ENCODE data around the gene LTBP4.
"Not testable (repeated sequence)": the region's sequence is repeated elsewhere in the genome, so short reads cannot be mapped to it uniquely, and the experiment has no call there.

The LTBP4 gene, protein sequence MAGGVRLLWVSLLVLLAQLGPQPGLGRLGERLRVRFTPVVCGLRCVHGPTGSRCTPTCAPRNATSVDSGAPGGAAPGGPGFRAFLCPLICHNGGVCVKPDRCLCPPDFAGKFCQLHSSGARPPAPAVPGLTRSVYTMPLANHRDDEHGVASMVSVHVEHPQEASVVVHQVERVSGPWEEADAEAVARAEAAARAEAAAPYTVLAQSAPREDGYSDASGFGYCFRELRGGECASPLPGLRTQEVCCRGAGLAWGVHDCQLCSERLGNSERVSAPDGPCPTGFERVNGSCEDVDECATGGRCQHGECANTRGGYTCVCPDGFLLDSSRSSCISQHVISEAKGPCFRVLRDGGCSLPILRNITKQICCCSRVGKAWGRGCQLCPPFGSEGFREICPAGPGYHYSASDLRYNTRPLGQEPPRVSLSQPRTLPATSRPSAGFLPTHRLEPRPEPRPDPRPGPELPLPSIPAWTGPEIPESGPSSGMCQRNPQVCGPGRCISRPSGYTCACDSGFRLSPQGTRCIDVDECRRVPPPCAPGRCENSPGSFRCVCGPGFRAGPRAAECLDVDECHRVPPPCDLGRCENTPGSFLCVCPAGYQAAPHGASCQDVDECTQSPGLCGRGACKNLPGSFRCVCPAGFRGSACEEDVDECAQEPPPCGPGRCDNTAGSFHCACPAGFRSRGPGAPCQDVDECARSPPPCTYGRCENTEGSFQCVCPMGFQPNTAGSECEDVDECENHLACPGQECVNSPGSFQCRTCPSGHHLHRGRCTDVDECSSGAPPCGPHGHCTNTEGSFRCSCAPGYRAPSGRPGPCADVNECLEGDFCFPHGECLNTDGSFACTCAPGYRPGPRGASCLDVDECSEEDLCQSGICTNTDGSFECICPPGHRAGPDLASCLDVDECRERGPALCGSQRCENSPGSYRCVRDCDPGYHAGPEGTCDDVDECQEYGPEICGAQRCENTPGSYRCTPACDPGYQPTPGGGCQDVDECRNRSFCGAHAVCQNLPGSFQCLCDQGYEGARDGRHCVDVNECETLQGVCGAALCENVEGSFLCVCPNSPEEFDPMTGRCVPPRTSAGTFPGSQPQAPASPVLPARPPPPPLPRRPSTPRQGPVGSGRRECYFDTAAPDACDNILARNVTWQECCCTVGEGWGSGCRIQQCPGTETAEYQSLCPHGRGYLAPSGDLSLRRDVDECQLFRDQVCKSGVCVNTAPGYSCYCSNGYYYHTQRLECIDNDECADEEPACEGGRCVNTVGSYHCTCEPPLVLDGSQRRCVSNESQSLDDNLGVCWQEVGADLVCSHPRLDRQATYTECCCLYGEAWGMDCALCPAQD (N-terminal part only)

GRCh38 chr19:40601134-40601974 lies at the start of gene LTBP4:
TSS of gene LTBP4 (plus strand) at chr19:40601369. CDS start at chr19:40601388, 19 bp downstream.
- H3K4me3 ChIP-seq (ENCODE audit: low read depth, low read length): peak within 1 kb of the TSS; percentile 58
- DNase-seq (ENCODE audit: low read depth): no peak

DNA sequence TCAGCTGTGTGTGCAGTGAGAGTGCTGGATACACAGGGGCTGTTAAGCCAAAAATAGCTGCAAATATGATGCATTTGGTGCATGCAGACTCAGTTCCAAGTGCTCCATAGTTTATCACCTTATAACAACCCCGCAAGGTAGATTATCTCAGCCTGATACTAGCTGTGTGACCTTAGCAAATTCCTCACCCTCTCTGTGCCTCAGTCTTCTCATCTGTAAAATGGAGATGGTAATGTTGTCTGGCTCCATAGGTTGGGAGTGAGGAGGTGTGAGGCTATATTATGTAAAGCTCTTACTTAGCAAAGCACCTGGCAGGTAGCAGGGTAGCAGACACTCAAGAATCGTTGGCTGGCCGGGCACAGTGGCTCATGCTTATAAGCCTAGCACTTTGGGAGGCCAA lies 48.3 kb upstream of the LTBP4 start:
- DNase-seq (ENCODE audit: low read depth): no peak
- no peak overlapping the region for H3K4me3 ChIP-seq (ENCODE audit: low read depth, low read length)

DNA sequence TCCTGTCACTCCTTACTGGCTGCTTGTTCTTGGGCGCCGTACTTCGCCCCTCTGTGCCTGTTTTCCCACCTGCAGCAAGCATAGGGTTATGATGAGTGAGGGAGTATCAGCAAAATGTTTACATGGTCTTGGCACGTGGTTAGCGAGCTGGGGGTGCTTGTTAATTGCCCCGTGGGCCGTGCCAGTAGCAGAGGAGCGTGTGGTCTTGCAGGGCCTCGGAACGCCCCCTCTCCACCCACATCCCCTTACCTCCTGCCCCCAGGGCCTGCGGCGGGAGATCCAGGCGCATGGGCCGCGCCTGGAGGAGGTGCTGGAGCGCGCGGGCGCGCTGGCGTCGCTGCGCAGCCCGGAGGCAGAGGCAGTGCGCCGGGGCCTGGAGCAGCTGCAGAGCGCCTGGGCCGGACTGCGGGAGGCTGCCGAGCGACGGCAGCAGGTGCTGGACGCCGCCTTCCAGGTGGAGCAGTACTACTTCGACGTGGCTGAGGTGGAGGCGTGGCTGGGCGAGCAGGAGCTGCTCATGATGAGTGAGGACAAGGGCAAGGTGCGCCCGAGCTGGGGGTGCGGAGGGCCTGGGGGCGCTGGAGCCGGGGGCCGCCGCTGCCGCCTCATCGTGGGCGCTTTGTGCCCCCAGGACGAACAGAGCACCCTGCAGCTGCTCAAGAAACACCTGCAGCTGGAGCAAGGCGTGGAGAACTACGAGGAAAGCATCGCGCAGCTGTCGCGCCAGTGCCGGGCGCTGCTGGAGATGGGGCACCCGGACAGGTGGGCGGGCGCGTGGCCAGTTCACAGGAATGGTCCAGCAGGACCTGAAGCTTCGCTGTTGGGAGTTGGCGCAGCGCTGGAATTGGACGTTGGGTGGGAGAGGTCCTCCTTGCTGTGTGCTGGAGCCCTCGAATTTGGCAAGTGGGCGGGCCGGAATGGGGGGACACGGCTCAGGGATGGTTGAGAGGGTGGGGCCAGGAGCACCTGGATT lies 47.0 kb upstream of the LTBP4 start:
- no peak for DNase-seq (ENCODE audit: low read depth)
- no peak overlapping the region for H3K4me3 ChIP-seq (ENCODE audit: low read depth, low read length)

DNA sequence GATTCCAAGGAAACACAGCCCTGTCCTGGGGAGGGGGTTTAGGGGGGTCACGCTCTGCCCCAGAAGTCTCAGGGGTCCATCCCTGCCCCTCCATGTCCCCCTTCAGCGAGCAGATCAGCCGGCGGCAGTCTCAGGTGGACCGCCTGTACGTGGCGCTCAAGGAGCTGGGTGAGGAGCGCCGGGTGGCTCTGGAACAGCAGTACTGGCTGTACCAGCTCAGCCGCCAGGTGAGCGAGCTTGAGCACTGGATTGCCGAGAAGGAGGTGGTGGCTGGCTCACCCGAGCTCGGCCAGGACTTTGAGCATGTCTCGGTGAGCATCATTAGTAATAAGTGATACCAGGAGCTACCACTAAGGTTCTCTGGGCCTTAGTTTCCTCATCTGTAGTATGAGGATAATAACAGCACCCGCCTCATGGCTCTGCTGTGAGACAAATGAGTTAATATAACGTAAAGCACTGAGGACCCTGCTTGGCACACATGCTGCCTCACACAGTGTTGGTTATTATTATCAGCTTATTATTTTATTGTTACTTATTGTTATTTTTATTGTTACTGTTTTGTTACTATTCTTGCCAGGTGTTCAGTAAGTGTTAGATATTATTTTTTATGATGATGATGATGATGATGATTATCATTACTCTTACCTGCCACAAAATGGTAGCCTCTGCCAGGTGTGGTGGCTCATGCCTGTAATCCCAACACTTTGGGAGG lies 45.0 kb upstream of the LTBP4 start:
- no peak overlapping the region for H3K4me3 ChIP-seq (ENCODE audit: low read depth, low read length)
- DNase-seq (ENCODE audit: low read depth): no peak

DNA sequence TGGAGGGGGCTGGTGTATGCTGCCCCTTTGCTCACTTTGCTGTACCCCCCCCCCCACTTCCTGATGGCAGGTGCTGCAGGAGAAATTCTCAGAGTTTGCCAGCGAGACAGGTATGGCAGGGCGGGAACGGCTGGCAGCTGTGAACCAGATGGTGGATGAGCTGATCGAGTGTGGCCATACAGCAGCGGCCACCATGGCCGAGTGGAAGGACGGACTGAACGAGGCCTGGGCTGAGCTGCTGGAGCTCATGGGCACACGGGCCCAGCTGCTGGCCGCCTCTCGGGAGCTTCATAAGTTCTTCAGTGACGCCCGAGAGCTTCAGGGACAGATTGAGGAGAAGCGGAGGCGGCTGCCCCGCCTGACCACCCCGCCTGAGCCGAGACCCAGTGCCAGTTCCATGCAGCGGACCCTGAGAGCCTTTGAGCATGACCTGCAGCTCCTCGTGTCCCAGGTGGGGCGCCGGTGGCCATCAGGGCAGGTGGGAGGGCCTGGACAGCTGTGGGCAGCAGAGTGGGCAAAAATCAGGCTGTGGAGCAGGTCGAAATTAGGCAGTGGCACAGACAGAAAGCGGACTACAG lies 44.1 kb upstream of the LTBP4 start:
- DNase-seq (ENCODE audit: low read depth): no peak
- no peak overlapping the region for H3K4me3 ChIP-seq (ENCODE audit: low read depth, low read length)

DNA sequence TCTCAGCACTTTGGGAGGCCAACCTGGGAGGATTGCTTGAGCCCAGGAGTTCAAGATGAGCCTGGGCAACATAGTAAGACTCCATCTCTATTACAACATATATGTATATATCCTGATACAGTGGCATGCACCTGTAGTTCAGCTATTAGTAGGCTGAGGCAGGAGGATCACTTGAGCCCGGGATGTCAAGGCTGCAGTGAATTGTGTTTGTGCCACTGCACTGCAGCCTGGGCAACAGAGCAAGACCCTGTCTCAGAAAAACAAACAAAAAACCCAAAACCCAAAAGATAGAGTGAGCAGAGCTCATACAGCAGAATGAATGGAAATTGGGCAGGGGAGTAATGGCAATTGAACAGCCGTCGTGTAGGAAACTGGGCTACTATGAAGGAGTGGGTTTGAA lies 41.8 kb upstream of the LTBP4 start:
- DNase-seq (ENCODE audit: low read depth): no peak
- H3K4me3 ChIP-seq (ENCODE audit: low read depth, low read length): no peak overlapping the region

- DNase-seq (ENCODE audit: low read depth): no peak
- H3K4me3 ChIP-seq (ENCODE audit: low read depth, low read length): no peak overlapping the region
Measured at GRCh38 chr19:40560092-40560507, 41.1 kb upstream of the LTBP4 start.

DNA sequence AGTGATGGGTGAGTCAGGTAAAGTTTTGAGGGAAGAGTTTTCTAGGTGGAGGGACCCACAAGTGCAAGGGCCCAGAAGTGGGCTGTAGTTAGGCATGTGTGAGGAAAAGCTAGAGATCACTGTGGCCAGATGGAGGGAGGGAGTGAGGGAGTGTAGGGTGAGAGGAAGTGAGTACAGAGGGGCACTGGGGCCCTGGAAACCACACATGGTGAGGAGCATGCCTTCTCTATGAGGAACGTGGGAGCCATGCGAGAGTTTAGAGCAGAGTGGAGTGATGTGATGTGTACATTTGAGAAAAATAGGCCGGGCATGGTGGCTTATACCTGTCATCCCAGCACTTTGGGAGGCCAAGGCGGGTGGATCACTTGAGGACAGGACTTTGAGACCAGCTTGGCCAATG lies 39.2 kb upstream of the LTBP4 start:
- DNase-seq (ENCODE audit: low read depth): no peak

GRCh38 chr19:40564535-40564934 lies 36.6 kb upstream of the LTBP4 start:
- H3K4me3 ChIP-seq (ENCODE audit: low read depth, low read length); DNase-seq (ENCODE audit: low read depth): not testable (repeated sequence)

More for the DNA sequence above, 39.2 kb upstream of the LTBP4 start:
- no peak overlapping the region for H3K4me3 ChIP-seq (ENCODE audit: low read depth, low read length)

DNA sequence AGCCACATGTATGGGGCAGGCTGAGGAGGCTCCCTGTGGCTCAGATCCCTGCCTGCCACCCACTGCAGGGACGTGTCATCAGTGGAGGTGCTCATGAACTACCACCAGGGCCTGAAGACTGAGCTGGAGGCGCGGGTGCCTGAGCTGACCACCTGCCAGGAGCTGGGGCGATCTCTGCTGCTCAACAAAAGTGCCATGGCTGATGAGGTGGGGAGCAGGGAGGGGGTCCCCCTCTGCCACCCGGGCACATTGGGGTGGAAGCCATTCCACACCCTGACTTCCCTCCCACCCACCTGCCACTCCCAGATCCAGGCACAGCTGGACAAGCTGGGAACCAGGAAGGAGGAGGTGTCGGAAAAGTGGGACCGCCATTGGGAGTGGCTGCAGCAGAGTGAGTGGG lies 35.8 kb upstream of the LTBP4 start:
- H3K4me3 ChIP-seq (ENCODE audit: low read depth, low read length): no peak overlapping the region
- no peak for DNase-seq (ENCODE audit: low read depth)

DNA sequence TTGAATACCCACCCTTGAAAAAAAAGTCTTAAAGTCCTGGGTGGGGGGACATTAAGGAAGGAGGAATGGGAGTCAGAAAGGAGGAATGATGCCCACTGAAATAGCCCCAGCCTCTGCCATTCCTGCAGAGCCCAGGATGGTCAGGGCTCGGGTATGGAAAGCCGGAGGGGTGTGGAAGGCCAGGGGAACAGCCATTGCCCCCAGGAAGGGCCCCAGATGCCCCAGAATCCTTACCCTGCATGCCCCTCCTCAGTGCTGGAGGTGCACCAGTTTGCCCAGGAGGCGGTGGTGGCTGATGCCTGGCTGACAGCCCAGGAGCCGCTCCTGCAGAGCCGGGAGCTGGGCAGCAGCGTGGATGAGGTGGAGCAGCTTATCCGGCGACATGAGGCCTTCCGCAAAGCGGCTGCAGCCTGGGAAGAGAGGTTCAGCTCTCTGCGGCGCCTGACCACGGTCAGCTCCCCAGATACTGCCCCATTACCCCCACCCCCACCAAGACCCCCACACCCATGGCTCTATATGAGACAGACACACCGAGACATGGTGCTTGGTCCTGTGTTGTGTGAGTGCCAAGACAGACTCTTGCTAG lies 35.2 kb upstream of the LTBP4 start:
- DNase-seq (ENCODE audit: low read depth): no peak
- H3K4me3 ChIP-seq (ENCODE audit: low read depth, low read length): no peak overlapping the region

DNA sequence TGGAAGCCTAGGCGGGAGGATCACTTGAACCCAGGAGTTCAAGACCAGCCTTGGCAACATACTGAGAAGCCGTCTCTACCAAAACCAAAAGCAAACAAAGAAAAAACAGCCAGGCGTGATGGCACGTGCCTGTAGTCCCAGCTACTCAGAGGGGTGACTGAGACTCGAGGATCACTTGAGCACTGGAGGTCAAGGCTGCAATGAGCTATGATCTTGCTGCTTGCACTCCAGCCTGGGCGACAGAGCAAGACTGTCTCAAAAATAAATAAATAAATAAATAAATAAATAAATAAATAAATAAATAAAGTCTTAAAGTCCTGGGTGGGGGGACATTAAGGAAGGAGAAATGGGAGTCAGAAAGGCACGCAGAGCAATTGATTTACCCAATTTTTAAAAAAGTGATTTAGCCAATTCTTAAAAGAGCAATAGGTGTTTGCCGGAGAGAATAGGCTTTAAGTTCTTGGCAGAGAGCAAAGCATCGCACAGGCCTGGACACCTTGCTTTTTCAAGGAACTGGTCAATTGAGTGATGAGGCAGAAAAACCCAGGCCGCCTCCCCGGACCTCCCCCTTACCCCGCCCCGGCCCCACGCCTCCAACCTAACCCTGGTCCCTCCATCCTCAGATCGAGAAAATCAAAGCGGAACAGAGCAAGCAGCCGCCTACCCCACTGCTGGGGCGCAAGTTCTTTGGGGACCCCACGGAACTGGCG lies 34.0 kb upstream of the LTBP4 start:
- DNase-seq (ENCODE audit: low read depth): no peak
- peak overlapping the region; percentile 39 for H3K4me3 ChIP-seq (ENCODE audit: low read depth, low read length)

- no peak for DNase-seq (ENCODE audit: low read depth)
- peak overlapping the region; percentile 39 for H3K4me3 ChIP-seq (ENCODE audit: low read depth, low read length)
Measured at GRCh38 chr19:40567750-40568494, 33.2 kb upstream of the LTBP4 start.

DNA sequence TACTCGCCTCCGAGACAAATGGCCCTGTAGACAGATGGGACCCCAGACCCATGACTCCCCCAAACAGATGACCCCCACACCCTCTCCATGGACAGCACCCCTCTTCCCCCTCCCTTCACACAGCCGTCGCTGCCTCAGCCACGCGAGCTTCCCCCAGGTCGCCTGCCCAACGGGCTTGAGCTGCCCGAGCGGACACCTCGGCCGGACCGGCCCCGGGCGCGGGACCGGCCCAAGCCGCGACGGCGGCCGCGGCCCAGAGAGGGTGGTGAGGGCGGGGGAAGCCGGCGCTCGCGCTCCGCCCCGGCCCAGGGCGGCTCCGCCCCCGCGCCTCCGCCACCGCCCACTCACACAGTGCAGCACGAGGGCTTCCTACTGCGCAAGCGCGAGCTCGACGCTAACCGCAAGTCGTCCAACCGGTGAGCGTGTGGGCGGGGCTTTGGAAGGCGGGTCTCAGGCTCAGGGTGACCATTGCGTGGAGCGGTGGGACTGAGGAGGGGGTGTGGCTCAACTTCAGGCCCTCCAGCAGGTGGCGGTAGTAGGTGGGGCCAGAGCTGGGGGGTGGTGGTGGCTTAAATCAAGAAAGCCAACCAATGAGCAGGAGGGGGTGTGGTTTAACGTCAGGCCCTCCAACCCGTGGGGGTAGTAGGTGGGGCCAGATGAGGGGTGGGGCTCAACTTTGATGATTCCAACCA lies 30.7 kb upstream of the LTBP4 start:
- peak overlapping the region; percentile 55 for H3K4me3 ChIP-seq (ENCODE audit: low read depth, low read length)
- peak; percentile 99 for DNase-seq (ENCODE audit: low read depth)

- no peak for DNase-seq (ENCODE audit: low read depth)
- H3K4me3 ChIP-seq (ENCODE audit: low read depth, low read length): peak overlapping the region; percentile 13
Measured at GRCh38 chr19:40571005-40571318, 30.2 kb upstream of the LTBP4 start.

Data from skeletal muscle cell (primary cell).